HK-2 (cell line): ENCODE data around the gene NECAP2.
"Not testable (repeated sequence)": the region's sequence is repeated elsewhere in the genome, so short reads cannot be mapped to it uniquely, and the experiment has no call there.

Source experiments
- DNase-seq: peaks from one replicate; pipeline ENCODE4 v3.0.0-alpha.2; 2018; ENCODE audit not compliant: unreplicated experiment

Gene NECAP2

DNA sequence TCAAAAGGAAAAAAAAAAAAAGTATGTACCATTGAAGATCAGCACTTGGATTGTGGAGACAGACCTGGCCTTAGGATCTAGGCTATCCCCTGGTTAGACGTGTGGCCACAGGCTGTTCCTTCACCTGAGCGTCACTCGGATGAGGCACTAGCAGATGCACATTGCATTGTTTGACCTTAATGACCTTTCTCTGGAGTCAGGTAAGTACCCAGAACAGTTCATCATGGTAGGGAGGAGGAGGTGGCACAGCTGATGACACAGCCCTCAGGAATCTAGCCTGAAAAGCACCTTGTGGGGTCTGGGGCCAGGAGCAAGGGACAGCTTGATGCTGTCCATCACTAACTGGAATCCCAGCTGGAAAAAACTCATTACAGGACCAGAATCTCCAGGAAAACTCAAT lies 21.2 kb downstream of the NECAP2 start:
- no peak for DNase-seq

DNA sequence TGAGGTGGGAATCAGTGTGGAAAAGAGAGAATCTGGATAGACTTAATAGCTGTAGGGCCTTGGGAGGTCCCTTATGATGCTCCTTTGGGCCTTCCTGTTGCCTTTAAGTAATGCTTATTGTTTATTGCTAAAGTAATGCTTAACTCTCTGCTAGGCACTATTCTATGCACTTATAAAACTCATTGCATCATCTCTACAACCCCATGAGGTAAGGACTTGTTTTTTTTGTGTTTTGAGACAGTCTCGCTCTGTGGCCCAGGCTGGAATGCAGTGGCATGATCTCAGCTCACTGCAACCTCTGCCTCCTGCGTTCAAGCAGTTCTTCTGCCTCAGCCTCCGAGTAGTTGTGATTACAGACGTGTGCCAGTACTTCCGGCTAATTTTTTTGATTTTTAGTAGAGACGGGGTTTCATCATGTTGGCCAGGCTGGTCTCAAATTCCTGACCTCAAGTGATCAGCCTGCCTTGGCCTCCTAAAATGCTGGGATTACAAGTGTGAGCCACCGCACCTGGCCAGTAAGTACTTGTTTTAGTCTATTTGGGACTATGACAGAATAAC lies 22.3 kb downstream of the NECAP2 start:
- no peak for DNase-seq

DNA sequence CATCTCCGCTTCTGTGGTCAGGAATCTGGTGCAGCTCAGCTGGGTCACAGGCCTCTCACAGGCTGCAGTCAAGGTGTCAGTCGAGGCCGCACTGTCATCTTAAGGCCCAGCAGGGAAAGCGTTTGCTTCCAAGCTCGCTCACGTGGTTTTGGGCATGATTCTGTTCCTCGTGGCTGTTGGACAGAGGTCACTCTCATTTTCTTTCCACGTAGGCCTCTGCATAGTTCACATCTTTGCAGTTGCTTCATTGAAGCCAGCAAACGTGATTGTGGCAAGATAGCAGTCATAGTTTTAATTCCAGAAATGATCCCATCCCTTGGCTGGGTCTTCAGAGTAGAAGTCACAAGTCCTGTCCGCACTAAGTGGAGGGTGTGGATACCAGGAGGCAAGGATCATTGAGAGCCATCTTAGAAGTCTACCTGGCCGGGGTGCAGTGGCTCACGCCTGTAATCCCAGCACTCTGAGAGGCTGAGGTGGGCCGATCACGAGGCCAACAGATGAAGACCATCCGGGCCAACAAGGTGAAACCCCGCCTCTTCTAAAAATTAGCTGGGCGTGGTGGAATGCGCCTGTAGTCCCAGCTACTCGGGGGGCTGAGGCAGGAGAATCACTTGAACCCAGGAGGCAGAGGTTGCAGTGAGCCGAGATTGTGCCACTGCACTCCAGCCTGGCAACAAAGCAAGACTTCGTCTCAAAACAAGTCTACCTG lies 24.5 kb downstream of the NECAP2 start:
- no peak for DNase-seq

DNA sequence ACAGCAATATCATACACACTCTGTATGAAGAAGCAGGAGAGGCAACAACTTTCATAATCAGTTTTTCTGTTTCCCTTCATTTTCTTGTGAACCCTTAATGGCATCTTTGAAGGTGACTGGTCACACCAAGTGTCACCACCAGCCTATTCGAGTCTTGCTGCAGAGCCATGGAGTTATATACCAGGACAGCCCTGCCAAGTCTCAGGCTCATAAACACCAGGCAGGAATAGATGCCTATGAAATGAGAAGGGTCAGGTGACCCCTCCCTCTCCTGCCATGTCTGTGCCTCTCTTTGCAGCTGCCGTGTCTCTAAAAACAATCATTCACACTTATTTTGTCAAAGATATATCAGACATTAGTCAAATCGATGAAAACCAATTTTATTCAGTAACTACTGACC lies 28.0 kb downstream of the NECAP2 start:
- DNase-seq: no peak

DNA sequence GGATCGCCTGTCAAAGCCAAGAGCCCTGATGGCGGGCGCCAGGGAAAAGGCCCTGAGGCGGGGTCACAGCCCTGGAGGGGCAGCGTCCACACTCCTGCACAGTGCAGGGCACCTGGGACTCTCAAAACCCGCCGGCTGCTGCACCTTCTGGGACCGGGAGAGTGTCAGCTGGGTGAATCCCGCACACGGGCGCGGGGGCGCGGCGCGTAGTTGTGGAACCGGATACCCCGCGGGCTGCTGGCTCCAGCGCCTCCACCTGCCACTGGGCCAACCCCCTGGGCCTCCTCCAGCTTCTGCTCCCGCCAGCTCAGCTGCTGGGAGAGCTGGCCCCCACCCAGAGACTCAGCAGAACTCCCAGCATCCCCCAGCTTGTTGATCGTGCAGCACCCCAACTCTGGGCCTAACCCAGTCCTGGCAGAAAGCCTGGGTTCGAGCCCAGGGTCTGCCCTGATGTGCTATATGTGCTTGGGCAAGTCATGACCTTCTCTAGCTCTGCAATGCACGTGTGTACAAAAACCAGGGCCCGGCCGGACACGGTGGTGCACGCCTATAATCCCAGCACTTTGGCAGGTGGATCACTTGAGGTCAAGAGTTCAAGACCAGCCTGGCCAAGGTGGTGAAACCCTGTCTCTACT lies 33.8 kb downstream of the NECAP2 start:
- DNase-seq: no peak

DNA sequence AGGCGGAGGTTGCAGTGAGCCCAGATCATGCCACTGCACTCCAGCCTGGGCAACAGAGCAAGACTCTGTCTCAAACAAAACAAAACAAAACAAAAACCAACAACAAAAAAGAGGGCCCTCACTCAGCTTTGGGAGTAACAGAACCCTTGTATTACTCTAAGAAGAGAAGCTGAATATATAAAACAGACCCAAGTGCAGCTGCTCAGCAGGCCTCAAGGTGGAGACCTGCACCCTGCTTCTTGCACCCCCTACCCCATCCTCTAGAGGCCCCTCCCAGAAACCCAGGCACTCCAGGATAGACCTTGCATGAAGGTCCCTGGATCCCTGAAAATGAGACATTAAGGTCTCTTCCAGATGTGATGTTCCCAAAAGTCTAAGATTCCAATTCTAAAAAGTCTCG lies 34.4 kb downstream of the NECAP2 start:
- not testable (repeated sequence) for DNase-seq

DNA sequence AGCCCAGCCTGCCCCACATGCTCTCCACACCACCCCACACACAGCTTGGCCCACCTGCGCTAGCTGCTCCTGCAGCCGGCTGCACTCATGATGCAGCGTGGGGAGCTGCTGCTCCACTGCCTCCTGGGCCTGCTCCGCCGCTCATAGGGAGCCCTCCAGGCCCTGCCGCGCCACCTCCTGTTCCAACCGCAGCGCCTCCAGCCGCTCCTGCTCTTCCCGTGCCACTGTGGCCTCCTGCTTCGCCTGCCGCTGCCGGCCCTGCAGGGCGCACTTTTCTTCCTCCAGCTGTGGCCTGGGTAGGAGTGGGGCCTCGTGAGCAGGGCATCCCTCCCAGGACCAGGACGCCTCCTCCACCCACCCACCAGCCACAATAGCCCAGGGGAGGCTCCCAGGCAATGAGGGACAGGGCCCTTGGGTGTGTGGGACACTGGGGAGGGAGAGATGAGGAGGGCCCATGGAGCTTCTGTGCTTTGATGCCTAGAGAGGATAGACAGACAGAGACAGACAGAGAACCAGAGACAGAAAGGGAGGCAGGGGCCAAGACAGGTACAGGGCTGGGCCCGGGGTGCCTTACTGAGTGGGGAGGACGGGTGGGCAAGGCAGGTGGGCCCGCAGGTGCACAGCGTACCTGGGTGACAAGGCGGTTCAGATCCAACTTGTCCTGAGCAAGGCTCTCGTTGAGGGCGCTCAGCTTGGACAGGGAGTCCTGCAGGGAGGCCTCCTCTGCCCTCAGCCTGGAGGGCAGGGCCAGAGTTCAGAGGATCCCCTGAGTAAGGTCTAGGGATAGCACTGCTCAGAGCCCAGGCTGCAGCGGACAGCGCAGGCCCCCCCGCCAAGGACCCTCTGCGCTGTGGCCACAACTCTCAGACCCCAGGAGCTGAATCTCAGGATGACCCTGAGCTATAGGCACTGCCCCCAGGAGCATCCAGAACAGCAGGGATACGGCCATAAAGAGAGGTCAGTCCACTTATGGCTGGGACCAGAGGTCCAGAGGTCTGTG lies 35.5 kb downstream of the NECAP2 start:
- DNase-seq: not testable (repeated sequence)

DNA sequence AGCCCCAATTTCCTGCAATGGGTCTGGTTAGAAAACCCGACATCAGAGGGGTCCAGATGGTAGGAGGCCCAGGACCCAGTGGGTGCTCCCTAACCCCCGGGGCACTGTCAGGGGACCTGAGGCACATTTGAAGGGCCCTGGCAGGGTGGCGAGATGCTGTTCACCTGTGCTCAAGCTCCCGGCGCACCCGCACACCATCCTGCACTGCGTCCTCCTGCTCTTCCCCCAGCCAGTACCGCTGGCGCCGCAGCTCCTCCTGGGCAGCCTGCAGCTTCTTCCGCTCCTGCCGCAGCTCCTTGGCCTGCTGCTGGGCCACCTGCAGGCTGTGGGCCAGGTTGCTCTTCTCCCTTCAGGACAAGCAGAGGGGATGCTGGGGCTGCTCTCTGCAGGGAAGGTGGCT lies 37.6 kb downstream of the NECAP2 start:
- no peak for DNase-seq

DNA sequence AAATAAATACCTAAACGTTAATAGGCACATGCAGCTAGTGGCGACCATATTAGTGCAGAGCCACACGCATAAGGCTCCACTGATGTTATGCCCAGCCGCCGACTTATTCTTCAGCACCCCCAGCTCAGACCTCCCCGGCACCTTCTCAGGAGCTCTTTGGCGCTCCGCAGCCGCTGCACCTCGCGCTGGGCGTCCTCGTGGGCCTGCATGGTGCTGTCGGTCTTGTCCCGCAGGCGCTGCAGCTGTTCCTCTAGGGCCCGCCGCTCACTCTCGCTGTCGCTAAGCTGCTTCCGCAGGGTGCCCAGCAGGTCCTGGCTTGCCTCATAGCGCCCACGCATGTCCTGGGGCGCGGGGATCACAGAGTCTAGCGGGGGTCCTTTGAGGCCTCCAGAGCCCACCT lies 42.6 kb downstream of the NECAP2 start:
- not testable (repeated sequence) for DNase-seq

DNA sequence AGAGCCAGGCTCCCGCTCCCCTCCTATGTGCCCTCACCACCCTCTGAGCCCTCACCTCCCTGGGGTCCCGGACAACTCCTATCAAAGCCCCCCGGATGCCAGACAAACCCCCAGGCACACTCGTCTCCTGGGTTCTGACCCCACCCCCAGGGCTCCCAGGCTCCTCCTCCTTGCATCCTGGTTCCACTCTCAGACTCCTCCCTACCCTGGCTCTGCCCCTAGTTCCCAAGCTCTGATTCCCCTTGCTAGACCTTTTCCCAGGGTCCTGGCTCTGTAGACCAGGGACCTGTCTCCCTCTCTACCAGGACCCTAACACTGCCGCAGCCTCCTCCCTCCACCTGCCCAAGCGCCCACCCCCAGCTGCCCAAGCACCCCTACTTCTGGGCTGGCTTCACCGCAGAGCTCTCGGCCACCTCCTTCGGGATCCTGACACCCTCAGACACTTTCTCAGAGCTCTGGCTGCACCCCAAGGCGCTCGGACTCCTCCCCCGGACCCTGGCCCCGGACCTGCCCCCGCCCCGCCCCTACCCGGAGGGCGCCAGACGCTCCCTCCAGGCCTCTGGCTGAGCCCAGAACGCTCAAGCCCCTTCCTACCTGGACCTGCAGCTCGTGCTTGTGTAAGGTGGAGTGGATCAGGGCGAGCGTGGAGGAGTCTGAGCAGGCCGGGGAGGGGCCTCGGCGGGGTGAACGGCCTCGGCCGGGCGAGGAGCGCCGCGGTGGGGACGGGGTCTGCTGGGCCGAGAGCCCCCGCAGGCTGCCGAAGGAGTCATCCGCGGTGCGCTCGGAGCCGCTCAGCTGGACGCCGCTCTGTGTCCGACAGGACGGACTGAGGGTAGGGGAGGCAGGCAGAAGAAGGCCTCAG lies 43.3 kb downstream of the NECAP2 start:
- DNase-seq: not testable (repeated sequence)

DNA sequence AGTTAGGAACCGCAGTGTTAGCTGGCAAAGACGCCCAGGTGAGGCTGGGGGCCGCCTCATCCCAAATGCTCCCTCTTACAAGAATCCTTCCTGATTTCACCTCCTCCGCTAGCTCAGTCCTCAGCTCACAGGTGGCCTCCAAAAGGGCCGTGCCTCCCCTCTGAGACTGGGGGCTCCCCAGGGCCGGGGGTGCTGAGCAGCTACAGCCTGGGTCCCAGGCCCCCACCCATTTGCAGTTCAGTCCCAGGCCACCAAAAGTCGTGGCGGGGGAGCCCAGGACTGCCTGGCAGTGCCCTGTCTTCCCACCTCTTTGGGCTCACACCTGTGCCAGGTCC lies 43.9 kb downstream of the NECAP2 start:
- no peak for DNase-seq

DNA sequence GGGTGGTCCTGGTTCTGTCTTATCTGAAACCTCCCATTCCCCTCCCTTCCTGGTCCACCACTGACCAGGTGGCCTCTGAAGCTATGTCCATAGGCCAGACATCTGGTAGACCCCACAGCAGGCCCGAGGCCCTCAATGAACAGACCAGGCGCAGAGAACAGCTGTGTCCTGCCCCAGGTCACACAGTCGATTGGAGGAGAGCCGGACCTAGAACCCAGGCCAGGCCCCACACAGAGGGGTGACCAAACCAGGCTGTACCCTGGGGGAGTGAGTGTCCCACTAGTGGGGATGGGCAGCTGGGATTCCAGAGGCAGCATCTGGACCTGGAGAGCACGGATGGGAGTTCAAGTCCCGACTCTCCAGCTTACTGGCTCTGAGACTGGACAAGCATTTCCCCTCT lies 44.4 kb downstream of the NECAP2 start:
- no peak for DNase-seq

DNA sequence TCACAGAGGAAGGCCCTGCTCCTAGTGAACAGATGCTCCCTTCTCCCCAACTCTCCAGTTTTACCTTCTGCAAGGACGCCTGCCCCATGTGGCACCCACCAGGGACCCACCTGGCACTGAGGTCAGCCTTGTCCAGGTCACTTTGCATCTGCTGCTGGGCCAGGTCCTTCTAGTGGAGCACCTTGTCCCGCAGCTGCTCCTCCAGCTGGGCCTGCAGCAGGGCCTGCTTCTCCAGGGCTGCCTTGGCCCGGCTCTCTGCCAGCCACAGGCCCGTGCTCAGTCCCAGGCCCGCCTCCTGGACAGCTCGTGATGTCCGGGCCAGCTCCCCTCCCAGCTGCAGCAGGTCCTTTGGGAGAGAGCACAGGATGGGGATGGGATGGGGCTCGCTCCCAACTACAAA lies 45.8 kb downstream of the NECAP2 start:
- not testable (repeated sequence) for DNase-seq

DNA sequence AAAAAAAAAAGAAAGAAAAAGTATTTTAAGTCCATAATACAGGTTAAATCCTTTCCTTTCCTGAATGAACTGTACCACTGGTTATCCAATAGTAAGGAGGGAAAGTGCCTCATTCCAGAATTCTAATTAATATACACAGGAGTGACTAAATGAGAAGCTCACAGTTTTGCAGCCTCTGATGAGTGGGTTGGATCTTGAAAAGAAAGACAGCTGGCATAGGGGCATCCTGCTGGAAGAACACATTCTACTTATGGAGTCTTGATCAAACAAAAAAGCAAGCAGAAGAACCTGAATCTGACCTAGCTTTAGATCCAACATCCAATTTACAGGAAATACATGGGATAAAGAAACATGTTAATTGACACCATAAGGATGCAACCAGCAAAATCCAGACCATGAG lies 46.5 kb downstream of the NECAP2 start:
- not testable (repeated sequence) for DNase-seq

DNA sequence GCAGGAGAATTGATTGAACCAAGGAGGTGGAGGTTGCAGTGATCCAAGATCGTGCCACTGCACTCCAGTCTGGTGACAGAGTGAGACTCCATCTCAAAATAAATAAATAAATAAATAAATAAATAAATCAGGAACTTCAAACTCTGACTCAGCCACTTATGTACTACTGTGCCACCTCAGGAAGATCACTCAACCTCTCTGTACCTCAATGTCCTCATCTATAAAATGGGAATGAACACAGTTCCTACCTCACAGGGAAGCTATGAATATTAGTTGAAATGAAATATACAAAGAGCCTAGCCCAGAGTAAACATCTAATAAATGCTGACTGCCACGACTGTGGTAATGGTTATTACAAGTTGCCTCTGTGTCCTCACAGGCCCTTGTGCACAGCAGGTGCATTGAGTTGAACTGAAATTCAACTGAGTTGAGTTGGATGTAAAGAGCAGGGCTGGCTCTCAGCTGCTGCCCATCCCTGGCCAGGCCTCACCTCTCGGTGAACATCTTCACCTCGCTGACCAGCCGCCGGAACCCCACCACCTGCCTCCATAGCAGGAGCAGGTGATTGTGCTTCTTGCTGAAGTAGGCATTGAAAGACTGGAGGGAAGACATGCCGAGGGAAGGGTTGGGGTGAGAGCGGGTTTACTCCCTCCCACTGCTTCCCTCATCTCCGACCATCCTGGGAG lies 48.8 kb downstream of the NECAP2 start:
- DNase-seq: not testable (repeated sequence)

DNA sequence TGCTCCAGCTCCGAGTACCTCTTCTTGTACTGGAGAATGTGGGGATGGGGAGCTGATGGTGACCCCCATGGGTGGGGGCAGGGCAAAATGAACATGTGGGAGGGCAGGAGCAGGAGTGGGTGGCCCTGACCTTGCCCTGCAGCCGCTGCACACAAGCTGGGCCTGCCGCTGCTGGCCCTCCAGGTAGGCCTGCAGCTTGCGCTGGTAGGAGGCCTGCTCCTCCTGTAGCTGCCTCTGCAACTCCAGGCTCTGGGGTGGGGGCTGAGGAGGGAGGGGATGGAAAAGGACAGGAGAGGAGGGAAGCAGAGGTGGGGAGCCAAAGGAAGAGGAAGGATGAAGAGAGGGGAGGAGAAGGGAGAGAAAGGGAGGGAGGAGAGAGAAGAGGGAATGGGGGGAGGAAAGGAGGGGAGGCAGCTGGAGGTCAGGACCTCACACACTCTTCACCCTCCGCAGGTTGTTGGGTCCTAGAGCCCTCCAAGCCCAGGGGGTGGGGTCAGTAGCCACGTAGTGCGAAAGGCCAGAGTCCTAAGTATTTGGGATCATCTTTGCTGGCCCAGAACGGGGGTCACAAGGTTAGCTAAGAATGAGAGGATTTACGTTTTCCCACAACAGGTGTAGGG lies 50.6 kb downstream of the NECAP2 start:
- no peak for DNase-seq

DNA sequence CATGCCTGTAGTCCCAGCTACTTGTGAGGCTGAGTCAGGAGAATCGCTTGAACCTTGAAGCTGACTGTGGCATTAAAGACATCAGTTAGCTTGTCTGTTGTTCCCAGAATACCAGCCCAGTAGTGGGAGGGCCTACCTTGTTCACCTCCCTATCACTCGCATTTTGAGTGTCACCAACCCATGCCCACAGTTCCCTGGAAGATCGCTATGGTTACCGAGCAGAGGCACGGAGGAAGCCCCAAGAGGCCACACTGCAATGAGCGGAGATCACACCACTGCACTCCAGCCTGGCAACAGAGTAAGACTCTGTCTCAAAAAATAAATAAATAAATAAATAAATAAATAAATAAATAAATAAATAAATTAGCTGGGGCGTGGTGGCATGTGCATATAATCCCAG lies 52.4 kb downstream of the NECAP2 start:
- not testable (repeated sequence) for DNase-seq

DNA sequence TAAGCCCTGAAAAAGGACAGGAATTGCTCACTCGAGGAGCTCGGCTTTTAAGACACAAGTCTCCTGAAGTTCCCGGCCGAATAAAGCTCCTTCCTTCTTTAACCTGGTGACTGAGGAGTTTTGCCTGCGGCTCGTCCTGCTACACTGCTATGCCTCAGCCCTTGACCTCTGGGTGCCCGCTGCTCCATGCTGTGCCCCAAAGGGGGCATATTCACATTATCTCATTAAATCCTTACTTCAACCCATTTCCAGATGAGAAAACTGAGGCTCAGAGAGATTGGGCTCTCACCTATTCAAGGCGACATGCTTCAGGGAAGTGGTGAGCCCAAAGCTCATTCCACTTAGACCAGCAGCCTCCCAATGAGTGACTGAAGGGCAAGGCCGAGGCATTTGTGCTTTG lies 53.2 kb downstream of the NECAP2 start:
- not testable (repeated sequence) for DNase-seq

DNA sequence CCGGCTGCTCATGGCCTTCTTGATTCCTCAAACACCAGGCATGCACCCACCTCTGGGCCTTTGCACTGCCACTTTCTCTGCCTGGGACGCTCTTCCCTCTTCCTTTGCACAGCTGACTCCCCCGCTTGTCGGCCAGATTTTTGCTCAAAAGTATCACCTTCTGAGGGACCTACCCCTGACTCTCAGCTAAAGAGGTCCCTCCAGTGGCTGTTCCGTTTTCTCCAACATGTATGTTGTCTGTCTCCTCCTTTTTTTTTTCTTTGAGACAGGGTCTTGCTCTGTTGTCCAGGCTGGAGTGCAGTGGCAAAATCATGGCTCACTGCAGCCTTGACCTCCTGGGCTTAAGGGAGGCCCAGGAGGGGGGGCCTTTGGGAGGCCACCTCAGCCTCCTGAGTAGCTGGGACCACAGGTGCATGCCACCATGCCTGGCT lies 57.0 kb downstream of the NECAP2 start:
- DNase-seq: not testable (repeated sequence)

DNA sequence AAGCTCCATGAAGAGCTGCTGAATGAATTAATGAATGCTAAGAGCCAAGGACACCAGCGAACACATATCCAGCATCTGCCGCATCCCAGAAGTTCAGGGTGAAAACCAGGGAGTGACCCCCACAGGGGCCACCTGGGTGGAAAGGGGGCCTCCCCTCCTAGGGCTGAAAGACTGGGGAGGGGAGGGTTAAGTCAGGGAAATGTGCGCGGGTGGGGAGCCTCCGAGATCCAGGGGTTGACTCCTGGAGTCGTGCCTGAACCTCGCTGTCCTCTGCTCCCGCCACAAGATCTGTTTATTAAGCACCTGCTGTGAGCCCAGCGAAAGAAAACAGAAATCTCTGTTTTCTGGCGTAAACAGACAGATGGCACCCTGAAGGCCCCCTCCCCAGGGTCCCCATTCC lies 57.5 kb downstream of the NECAP2 start:
- not testable (repeated sequence) for DNase-seq
